OCI-LY1 (cell line): ENCODE data around the gene ADO.
"Not testable (repeated sequence)": the region's sequence is repeated elsewhere in the genome, so short reads cannot be mapped to it uniquely, and the experiment has no call there.

Experiments
- H2AFZ ChIP-seq: fragments of 200-600 bp; sonication (generic), shearing (Covaris generic); 2 replicates; pipeline ENCODE4 v1.6.0; 2014; ENCODE audit warnings: antibody characterized with exemption, mild to moderate bottlenecking, low read length
- H3F3A ChIP-seq: fragments of 200-600 bp; sonication (generic), shearing (Covaris generic); 2 replicates; pipeline ENCODE4 v1.6.0; 2014; ENCODE audit warnings: mild to moderate bottlenecking, antibody characterized with exemption, low read length, moderate library complexity; ENCODE audit not compliant: insufficient read depth
- H3K27ac ChIP-seq: fragments of 200-600 bp; sonication (generic); 2 replicates; pipeline ENCODE4 v1.5.1; 2014; ENCODE audit warnings: low read length, mixed run types, mild to moderate bottlenecking, low read depth; ENCODE audit not compliant: poor library complexity, severe bottlenecking
- H3K27me3 ChIP-seq: fragments of 200-600 bp; sonication (generic); 2 replicates; pipeline ENCODE4 v1.6.0; 2014; ENCODE audit warnings: antibody characterized with exemption, mild to moderate bottlenecking, low read length, moderate library complexity; ENCODE audit not compliant: insufficient read depth
- H3K36me3 ChIP-seq: fragments of 200-600 bp; sonication (generic); 2 replicates; pipeline ENCODE4 v1.6.1; 2014; ENCODE audit warnings: mild to moderate bottlenecking, antibody characterized with exemption, low read length, moderate library complexity, mixed read lengths; ENCODE audit not compliant: insufficient read depth
- H3K4me1 ChIP-seq: fragments of 200-600 bp; sonication (generic); 2 replicates; pipeline ENCODE4 v1.5.1; 2014; ENCODE audit warnings: mild to moderate bottlenecking, low read length, moderate library complexity; ENCODE audit not compliant: insufficient read depth, severe bottlenecking
- H3K4me2 ChIP-seq: fragments of 200-600 bp; sonication (generic), shearing (Covaris generic); 2 replicates; pipeline ENCODE4 v1.6.1; 2014; ENCODE audit warnings: low read length
- H3K4me3 ChIP-seq: fragments of 200-600 bp; sonication (generic); 2 replicates; pipeline ENCODE4 v1.5.1; 2014; ENCODE audit warnings: low read length, low read depth, mild to moderate bottlenecking, mixed read lengths; ENCODE audit not compliant: poor library complexity, severe bottlenecking
- H3K79me2 ChIP-seq: fragments of 200-600 bp; shearing (Covaris generic); 2 replicates; pipeline ENCODE4 v1.6.1; 2016; ENCODE audit warnings: mixed run types, low read length, mixed read lengths; ENCODE audit not compliant: insufficient read depth
- H3K9ac ChIP-seq: fragments of 200-600 bp; sonication (generic), shearing (Covaris generic); 2 replicates; pipeline ENCODE4 v1.6.1; 2014; ENCODE audit warnings: mild to moderate bottlenecking, low read length, mixed read lengths
- H3K9me2 ChIP-seq: fragments of 200-600 bp; sonication (generic), shearing (Covaris generic); 2 replicates; pipeline ENCODE4 v1.6.1; 2014; ENCODE audit warnings: low read depth, mild to moderate bottlenecking, low read length, mixed read lengths
- H3K9me3 ChIP-seq: fragments of 200-600 bp; shearing (Covaris generic); 2 replicates; pipeline ENCODE4 v1.6.1; 2014; ENCODE audit warnings: low read length, mixed read lengths
- H4K20me1 ChIP-seq: fragments of 200-600 bp; sonication (generic), shearing (Covaris generic); 2 replicates; pipeline ENCODE4 v1.6.0; 2016; ENCODE audit warnings: mild to moderate bottlenecking, low read length; ENCODE audit not compliant: insufficient read depth
- EZH2 ChIP-seq: fragments of 200-600 bp; sonication (generic), shearing (Covaris generic); IDR thresholded peaks from 2 replicates; pipeline ENCODE4 v1.8.0; 2017; ENCODE audit warnings: borderline replicate concordance, mixed run types, mild to moderate bottlenecking, antibody characterized with exemption, low read length, moderate library complexity, mixed read lengths
- TF ChIP-seq, protein P1 (sequence below): fragments of 200-600 bp; sonication (generic), shearing (Covaris generic); IDR thresholded peaks from 2 replicates; pipeline ENCODE4 v1.5.1; 2017; ENCODE audit warnings: mild to moderate bottlenecking, antibody characterized with exemption, low read length, moderate library complexity, mixed read lengths

ADO gene

DNA sequence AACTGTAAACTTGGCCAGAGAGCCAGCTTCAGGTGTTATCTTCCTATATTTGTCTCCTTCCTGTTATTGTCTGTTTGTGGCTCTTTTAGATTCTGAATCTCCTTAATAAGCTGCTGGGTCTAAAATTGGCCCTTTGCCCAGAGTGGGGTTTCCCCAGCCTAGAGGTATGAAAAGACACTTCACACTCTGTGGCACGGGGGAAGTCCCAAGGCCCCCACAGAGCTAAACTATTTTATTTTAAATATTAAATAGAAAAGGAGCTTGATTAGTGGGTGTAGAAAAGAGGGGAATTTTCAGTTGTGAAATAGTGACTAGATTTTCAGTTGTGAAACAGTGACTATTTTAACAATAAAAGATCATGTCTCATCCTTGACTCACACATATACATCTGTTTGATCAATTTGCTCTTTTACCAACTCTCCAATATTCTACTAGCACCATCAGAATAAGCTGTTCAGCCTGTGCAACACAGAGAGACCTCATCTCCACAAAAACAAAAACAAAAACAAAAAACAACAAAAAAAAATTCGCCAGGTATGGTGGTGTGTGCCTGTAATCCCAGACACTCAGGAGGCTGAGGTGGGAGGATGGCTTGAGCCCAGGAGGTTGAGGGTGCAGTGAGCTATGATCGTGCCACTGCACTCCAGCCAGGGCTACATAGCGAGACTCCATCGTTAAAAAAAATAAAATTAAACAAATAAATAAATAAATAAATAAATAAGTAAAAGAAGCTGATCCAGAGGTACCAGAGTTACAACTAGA is 24.9 kb upstream of the ADO start:
- Histone ChIP-seq H3K27me3 (no peaks in the 10 kb centered on the region), H3K4me2 (no peak overlapping the region), H3K9me3 (no peaks in the 10 kb centered on the region)

DNA sequence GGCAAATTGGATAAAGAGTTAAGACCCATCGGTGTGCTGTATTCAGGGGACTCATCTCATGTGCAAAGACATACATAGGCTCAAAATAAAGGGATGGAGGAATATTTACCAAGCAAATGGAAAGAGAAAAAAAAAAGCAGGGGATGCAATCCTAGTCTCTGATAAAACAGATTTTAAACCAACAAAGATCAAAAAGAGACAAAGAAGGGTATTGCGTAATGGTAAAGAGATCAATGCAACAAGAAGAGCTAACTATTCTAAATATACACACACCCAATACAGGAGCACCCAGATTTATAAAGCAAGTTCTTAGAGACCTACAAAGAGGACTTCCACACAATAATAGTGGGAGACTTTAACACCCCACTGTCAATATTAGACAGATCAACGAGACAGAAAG is 20.0 kb upstream of the ADO start:
- not testable (repeated sequence) for H4K20me1 ChIP-seq, H3K36me3 ChIP-seq, H3K9me2 ChIP-seq, H3K4me1 ChIP-seq, H3K9me3 ChIP-seq, H3K27ac ChIP-seq, H3K9ac ChIP-seq, H3K4me3 ChIP-seq, H3K4me2 ChIP-seq, H2AFZ ChIP-seq, H3K27me3 ChIP-seq, H3F3A ChIP-seq, H3K79me2 ChIP-seq

More for the DNA sequence above, 24.9 kb upstream of the ADO start:
- H4K20me1 ChIP-seq = no peaks in the 10 kb centered on the region
- H3F3A ChIP-seq = no peaks in the 10 kb centered on the region
- no peak overlapping the region for H3K9ac ChIP-seq
- no peak overlapping the region for H3K4me3 ChIP-seq
- no peaks in the 10 kb centered on the region for H3K36me3 ChIP-seq
- no peak for TF ChIP-seq EZH2
- TF ChIP-seq, protein P1, sequence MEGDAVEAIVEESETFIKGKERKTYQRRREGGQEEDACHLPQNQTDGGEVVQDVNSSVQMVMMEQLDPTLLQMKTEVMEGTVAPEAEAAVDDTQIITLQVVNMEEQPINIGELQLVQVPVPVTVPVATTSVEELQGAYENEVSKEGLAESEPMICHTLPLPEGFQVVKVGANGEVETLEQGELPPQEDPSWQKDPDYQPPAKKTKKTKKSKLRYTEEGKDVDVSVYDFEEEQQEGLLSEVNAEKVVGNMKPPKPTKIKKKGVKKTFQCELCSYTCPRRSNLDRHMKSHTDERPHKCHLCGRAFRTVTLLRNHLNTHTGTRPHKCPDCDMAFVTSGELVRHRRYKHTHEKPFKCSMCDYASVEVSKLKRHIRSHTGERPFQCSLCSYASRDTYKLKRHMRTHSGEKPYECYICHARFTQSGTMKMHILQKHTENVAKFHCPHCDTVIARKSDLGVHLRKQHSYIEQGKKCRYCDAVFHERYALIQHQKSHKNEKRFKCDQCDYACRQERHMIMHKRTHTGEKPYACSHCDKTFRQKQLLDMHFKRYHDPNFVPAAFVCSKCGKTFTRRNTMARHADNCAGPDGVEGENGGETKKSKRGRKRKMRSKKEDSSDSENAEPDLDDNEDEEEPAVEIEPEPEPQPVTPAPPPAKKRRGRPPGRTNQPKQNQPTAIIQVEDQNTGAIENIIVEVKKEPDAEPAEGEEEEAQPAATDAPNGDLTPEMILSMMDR = no peak
- no peak overlapping the region for H3K27ac ChIP-seq
- no peak overlapping the region for H2AFZ ChIP-seq
- no peaks in the 10 kb centered on the region for H3K79me2 ChIP-seq
- H3K9me2 ChIP-seq = no peaks in the 10 kb centered on the region
- peaks cover 11% of the 10 kb centered on the region for H3K4me1 ChIP-seq

DNA sequence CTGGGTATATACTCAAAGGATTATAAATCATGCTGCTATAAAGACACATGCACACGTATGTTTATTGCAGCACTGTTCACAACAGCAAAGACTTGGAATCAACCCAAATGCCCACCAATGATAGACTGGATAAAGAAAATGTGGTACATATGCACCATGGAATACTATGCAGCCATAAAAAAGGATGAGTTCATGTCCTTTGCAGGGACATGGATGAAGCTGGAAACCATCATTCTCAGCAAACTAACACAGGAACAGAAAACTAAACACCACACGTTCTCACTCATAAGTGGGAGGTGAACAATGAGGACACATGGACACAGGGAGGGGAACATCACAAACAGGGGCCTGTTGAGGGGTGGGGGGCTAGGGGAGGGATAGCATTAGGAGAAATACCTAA is 16.2 kb upstream of the ADO start:
- not testable (repeated sequence) for H3K9ac ChIP-seq, H2AFZ ChIP-seq, H3K4me1 ChIP-seq, H3K27ac ChIP-seq, H3K79me2 ChIP-seq, H3K4me3 ChIP-seq, H3F3A ChIP-seq, H3K9me3 ChIP-seq, H3K36me3 ChIP-seq, H4K20me1 ChIP-seq, H3K4me2 ChIP-seq, H3K9me2 ChIP-seq, H3K27me3 ChIP-seq

DNA sequence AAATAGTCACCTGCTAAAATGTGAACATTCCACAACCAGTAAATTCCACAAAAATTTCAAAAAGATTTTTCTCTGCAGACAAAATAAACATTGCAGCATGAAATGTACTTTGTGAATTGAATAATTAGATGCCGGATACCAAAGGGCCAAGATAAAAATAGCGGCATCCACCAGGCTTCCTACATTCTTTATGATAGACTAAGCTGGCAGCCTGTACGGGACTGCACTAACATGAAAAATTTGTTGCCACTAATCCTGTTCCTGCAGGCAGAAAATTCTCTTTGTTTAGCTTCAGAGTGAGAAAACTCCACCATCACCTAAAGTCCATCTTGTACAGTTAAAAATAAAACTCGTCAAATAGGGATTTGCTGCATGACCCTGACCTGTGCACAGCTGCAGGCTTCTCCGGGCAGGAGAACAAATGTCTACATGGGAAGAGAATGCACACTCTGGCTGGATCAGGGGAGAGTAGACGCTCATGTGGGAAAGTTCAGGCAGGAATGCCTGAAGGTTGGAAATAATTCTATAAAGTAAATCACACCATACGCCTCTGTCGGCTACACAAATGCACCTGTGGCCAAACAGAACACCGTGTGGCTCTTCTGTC is 15.6 kb upstream of the ADO start:
- Histone ChIP-seq H3K9ac (no peak overlapping the region), H3K4me3 (no peak overlapping the region), H3K9me3 (no peaks in the 10 kb centered on the region), H3K79me2 (no peaks in the 10 kb centered on the region), H3K4me1 (no peaks in the 10 kb centered on the region), H3K4me2 (no peak overlapping the region), H3K9me2 (no peaks in the 10 kb centered on the region), H4K20me1 (no peaks in the 10 kb centered on the region), H3K27me3 (no peaks in the 10 kb centered on the region; the same call in 1 of the 2 replicates), H3F3A (no peaks in the 10 kb centered on the region), H3K36me3 (no peaks in the 10 kb centered on the region), H2AFZ (no peak overlapping the region), H3K27ac (no peak overlapping the region)
- TF ChIP-seq, protein P1 = no peak
- no peak for TF ChIP-seq EZH2
